ENCODE measurements around the gene CCL21. TPM values are rescaled to one million over a fixed set of nuclear protein-coding genes. Genes with fewer than 3 reads are reported as not detected.

CCL21 gene
- total RNA-seq, 1 experiment from 2014 or later, result not detected

DNA sequence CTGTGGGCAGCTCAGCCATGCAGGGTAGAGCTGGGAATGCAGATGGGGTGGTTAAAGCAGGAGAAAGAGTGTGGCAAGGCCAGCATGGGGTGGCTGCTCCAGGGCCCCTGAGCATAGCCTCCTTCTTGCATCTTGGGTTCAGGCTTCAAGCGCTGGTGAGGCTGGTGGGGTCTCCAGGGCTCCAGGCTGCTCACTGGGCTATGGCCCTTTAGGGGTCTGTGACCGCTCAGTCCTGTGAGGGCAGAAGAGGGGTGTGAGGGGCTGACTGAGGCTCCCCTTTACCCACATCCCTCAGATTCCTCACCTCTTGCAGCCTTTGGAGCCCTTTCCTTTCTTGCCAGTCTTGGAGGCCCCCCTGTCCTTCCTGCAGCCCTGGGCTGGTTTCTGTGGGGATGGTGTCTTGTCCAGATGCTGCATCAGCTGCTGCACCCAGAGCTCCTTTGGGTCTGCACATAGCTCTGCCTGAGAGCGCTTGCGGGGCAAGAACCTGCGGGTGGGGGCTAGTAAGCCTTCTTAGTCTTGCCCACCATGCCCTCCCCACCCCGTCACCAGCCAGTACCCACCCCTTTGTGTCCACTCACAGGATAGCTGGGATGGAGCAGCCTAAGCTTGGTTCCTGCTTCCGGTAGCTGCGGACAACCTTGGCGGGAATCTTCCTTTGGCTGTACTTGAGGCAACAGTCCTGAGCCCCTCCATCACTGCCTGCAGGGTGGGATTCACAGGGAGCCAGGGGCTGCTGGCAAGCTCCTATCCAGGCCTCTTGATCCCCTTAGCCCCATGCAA lies 549 bp downstream of the CCL21 start:
- DNase-seq (ENCODE audit: low read depth), result no peak

DNA sequence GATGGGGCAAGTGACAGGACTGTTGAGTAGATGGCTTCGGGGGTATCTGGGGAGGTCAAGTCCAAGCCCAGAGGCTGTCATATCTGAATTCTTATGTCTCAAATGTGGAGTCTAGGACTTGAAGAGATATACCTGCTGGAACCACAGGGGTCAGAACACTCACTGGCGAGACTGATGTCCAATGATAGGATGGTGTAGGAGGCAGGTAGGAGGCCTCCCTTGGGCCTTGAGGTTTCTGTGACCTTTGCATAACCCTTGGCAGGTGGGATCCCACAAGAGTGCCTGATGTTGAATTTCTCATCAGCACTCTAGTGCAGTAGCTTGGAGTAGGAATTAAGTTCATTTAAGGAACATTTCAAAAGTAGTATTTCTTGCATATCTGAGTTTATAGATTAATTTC lies 2.8 kb downstream of the CCL21 start:
- DNase-seq (ENCODE audit: low read depth), result no peak

DNA sequence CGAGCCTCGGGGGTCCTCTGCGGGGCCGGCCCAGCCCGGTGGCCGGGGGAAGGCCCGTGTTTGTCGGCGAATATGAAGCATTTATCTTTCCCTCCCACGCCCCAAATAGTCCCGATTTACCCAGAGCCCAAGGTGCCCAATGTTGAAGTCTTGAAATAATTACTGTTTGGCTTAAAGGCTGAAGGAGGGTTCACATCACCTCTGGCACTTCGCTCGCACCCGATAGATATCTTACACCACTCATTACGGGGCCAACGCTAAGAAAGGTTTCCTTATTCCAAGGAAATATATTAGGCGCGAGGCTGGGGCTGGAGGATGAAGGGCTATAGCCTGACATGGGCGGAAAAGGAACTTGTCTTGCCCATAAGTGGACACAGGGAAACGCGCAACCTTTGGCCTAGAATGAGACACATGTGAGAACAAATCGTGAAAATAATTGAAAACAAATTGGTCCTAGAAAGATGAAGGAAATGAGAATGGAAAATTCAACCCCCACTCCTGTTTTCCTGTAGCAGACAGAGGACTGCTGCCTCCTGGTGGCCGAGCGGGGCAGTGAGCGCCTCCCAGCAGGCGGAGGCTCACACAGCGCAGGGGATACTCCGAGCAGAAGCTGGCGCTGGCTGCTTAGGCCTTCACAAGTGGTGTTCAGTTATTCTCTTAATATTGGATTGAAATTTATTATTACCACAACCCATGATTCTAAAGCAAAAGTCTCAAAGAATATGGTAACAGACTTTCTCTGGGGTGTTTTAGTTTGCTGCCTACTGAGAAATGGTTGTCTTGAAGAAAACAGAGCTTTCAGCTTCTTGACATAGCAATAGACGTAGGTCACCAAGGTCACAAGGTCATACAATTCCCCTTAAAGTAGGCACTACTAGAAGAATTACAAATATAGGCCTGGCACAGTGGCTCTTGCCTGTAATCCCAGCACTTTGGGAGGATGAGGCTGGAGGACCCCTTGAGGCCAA lies 7.9 kb downstream of the CCL21 start:
- DNase-seq (ENCODE audit: low read depth), result peak; percentile 62

DNA sequence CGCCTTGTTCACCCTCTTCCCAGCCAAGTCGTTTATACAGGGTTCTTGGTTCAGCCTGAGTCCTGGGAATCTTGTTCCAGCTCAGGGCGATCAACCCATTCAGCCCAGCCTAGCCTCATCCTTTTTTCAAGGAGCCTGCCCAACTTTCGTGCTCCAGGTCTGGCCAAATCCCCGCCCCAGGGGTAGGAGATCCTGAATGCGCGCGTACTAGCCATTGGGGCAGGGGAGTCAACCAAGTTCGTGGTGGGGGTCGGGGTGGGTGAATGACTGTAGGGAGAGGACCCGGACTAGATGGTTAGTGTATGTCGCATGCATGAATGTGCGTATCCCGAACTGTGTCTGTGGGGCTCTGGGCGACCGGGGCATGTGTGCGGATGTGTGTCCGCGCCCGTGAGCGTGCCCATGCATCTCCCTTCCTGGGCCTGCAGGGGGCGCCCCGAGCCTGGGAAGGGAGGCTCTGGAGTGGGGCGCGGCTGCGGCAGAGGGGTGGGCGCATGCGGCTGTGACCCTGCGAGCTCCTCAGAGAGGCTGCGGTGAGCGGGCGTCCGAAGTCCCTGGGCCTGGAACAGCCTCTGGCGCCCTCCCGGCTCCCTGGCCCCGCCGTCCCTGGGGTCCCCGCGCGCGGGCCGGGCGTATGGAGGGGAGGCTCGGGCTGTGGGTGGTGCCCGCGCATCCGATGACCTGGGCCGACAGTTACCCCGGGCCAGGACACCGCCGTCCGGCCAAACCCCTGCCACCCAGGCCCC lies 8.7 kb downstream of the CCL21 start:
- peak; percentile 40 for DNase-seq (ENCODE audit: low read depth)

DNA sequence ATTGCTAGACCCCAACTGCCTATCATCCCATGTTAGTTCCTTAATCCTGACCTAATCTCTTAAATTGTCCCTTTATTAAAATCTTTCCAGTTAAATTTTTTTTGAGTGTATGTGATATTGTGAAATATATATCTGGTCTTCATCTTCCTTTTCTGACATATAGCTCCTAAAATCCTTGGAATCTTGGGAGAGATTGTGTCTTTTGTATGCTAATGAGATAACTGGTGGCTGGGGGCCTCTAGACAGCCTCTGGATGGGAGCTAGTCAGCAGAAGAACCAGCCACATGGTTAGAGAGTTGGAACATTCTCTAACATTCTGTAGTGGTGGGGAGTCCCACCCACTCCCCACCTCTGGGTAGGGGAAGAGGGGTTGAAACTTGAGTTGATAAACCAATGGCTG lies 15.1 kb downstream of the CCL21 start:
- no peak for DNase-seq (ENCODE audit: low read depth)

DNA sequence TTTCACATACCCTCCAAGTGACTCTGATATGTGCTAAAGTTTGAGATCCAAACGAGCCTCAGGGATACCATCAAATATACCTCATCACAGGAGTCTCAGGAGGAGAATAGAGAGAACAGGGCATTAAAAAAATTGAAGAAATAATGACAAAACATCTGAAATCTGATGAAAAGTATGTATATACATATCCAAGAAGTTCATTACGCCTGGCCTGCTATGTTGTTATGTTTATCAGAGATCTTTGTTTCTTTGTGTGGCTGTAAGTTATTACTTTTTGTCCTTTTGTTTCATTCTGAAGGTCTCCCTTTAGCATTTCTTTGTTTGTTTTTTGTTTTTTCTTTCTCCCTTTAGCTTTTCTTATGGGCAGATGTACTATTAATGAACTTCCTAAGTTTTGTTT lies 16.4 kb downstream of the CCL21 start:
- DNase-seq (ENCODE audit: low read depth), result no peak

DNA sequence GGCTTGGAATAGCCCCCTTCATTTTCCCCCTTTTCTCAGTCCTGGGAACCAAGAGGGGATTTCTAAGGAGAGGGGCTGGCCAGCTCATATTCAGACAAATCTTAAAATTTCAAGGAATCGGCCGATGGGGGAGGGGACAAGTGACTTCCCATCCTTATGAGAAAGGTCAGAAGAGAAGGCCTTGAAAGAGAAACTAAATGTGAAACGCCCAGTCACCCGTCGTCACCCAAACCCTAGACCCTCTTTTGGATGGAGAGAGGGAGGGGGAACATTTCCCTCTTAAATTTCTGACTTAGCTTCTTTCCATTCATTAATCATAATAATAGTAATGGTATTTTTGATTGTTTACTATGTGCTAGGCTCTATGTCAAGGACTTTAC lies 18.0 kb downstream of the CCL21 start:
- no peak for DNase-seq (ENCODE audit: low read depth)

DNA sequence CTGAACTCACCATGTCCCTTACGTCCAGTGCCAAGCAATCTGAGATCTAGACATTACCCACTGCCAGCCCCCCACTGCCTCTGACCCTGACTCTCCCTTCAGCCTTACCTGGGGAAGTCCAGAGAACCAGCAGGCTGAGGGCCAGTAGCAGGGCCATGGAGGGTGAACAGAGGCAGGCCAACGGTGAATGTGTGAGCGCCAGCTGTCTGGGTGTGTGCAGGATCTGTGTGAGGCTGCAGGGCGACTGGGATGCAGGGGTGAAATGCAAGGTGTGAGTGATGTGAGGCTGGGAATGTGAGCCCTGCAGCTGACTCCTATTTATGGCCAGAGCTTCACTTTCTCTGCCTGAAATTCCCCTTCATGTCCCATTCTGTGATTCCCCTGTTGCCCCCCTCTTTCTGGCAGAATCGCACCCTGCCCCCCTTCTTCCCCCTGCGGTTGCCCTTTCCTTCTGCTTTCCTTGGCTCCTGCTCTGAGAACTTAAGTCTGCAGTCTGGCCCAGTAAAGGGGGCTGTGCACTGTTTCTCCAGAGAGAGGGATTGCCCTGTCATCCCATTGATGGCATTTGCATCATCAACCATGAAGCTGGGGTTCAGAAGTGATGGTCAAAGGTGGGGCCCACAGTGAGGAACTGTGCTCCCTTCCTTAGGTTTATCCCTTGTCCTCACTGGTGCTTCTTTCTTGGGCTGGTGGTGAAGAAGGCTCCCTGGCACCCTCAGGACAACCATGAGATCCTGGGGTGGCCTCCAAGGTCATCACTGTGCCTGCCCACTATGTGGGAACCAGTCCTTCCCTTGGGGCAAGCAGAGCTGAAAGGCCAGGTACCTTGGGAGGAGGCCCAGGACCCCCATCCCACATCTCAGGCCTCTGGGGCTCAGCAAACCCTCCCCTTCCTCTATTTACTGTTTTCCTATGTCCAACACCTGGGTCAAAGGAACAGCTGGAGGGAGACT lies 18.7 kb downstream of the CCL21 start, which contains the start of gene CCL19:
TSS of gene CCL19 (minus strand) at position 294 of the 953 bp plus-strand sequence. CDS start at position 157, 137 bp downstream.
- no peak for DNase-seq (ENCODE audit: low read depth)

DNA sequence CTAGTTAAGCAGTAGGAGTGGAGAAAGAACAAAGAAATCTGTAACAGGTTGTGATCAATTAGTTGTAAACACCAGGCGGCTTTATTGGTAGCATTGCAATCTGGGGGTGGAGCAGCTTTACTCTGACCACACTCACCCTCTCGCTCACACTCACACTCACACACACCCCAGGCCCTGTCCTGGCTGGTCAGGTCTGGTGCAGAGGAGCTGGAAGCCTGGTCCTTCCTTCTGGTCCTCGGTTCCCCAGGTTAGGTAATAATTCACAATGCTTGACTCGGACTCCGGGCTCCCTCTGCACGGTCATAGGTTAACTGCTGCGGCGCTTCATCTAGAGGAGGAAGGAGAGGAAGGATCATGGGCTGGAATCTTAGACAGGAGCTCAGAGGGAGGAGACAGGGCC lies 20.4 kb downstream of the CCL21 start:
- no peak for DNase-seq (ENCODE audit: low read depth)

DNA sequence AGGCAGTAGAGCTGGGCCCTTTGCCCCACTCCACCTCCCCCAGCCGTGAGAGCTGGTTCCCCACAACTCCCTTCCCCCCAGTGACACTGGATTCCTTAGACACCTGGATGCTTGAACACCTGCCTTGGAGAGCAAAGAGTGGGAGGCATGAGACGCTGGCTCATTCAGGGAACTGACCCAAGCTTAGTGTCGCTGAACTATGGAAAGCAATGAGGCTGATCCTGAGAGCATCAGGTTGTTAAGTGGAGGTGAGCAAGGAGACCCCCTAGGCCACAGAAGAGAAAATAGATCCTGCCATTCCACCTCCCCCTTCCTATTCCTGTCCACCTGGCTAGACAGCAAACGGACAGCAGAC lies 20.8 kb downstream of the CCL21 start:
- DNase-seq (ENCODE audit: low read depth), result no peak

DNA sequence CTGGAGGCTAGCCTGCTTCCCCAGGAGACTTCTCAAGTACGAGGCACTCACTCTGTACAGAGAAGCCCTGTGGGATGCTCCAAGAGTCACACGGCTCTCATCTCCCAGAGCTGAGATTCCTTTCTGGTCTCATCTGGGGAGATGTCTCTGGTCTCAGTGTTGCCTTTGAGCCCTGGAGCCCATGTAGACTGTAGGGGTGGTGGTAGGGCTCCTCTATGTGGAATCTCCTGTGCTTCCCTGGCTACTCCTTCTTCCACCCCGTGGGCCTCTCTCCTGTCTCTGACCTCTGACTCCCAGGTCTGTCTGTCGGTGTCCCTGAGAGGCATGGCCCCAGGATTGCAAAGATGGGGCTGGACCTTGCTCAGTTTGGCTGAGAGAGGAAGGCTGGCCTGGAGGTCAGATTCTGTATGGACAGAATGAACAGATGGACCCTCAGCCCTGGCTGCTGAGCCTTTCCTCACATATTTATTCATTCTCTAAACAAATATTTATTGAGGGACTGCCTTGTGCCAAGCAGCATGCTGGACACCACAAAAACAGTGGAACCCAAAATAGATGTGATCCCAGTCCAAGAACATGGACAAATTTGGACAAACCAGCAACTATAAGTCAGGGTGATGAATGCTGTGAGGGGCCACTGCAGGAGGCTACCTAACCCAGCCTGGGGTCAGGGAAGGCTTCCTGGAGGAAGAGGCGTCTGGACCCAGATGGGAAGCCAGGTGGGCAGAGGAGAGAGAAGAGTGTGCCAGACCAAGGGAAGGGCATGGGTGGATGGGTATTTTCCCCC lies 21.4 kb downstream of the CCL21 start:
- no peak for DNase-seq (ENCODE audit: low read depth)

DNA sequence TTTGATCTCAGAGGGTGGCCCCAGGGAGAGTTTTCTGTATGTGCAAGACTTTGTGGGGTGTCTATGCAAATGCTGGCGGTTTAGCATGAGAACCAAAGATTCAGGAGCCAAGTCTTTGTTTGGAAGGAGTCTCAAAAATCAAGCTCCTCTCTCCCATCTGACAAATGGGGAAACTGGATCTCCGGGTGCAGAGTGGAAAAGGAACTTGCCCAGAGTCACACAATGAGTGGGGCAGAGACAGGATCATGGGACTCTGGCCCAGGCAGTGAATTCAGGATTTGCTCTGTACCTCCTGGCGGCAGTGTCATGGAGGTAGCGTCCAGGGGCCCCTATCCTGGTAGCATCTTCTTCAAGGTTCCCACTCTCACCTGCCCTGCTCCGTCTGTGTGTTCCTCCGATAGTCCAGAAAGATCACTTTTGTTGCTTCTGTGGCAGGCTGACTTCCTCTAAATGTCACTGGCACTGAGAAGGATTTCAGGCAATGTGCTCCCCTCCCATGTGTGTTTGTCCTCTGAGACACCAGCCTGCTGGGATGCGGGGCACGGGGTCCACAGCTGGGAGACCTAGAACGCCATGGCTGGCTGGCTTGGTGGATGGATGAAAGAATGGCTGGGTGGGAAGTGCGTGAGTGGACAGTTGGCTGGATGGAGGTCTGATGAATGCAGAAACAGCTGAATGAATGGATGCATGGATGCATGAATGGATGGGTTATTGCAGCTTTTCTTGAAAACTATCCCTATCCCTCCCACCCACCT lies 22.5 kb downstream of the CCL21 start:
- DNase-seq (ENCODE audit: low read depth), result no peak

DNA sequence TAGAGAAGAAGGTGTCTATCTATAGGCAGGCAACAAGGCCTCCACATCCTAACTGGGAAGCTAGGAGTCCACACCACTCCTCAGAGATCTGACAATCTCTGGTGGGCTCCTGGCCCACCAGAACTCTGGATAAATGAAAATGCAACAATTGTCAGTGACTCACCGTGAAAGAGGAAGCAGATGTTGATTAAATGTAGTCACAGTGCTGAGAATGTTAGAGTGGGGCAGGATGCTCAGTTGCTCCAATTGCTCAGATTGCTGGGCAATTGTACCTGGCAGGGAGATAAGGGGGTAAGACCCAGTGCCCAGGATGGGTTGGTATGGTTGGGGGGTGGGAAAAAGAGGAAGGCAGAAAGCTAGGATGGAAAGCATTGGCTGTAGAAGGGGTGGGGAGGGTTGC lies 23.2 kb downstream of the CCL21 start:
- no peak for DNase-seq (ENCODE audit: low read depth)

DNA sequence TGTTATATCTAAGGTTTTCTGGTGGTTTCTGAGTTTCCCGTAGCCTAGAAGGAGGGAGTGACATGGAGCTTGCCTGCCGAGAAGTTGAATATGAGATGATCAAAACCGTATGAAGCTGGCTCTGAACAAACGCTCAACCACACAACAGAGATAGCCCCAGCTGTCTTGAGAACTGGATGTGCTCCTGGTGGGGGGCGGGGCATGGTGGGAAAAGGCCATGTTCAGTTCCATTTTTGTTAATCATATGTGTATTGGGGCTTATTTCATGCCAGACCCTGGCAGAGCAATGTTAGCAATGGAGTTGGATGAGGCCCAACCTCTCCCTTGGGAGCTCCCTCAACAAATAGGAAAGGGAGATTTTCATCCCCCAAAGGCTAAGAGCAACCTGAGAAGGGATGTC lies 23.7 kb downstream of the CCL21 start:
- no peak for DNase-seq (ENCODE audit: low read depth)

DNA sequence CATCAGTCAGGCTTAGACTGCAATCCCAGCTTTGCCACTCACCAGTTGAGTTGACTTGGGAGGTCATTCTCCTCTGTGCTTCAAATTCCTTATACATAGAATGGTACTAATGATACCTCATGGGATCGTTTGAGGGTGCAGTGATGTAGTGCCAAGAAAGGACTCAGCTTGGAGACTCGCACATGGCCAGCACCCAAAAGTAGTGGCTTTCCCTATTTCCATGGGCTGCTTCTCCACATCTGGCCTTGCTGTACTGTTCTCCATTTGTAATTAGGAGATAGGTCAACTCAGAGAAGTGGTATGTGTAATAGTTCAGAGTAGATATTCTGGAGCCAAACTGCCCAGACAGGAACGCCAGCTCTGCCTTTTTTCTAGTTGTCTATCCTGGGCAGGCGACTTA lies 24.3 kb downstream of the CCL21 start:
- DNase-seq (ENCODE audit: low read depth), result no peak

DNA sequence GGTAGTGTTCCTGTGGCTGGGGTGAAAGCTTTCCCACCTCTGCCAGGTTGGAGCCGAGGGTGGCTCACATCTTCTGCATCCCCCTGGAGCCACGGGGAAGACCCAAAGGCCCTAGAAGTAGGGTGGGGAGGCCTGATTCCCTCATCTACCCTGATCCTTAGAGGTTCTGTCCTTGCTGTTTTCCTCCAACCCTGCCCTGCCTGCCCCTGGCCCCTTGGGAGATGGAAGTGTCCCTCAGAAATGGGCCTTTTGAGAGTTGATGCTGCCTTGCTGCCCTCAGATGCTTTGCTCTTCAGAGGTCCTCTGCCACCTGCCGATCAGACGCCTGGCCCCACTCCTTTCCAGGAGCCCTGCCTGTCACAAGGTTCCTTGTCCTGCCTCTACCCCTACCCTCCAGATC lies 25.1 kb downstream of the CCL21 start:
- DNase-seq (ENCODE audit: low read depth), result no peak

DNA sequence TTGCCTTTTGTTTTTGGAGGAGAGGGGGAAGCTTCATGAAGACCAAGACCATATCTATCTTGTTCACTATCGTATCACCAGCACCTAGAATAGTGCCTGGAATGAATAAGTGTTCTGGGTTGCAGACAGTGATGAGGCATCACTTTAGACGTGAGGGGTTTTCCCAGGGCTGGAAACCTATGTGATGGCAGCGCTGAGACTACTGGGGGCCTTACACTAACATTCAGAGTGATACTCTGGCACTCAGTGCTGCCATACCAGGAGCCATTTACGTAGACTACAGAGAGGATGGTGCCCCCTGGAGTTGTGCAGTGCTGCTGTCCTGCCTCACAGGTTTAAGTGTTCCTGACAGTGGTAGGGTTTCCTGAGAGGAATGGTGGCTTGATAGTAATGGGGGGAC lies 25.8 kb downstream of the CCL21 start:
- DNase-seq (ENCODE audit: low read depth), result no peak

DNA sequence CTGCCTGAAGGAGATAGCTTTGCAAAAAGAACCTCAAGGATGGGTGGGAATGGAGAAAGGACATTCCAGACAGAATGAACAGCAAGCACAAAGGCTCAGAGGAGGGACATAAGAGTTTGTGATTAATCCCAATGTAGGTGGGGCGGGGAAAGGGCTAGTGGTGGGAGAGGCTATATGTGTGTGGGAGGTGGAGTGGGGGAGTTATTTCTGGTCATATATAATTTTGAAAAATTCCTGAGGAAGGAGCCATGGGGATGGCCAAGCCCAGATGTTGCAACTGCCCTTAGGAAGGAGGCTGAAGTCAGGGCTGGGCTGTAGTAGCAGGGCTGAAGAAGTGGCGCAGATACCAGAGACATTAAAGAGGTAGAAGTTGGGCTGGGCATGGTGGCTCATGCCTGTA lies 34.1 kb downstream of the CCL21 start:
- no peak for DNase-seq (ENCODE audit: low read depth)

DNA sequence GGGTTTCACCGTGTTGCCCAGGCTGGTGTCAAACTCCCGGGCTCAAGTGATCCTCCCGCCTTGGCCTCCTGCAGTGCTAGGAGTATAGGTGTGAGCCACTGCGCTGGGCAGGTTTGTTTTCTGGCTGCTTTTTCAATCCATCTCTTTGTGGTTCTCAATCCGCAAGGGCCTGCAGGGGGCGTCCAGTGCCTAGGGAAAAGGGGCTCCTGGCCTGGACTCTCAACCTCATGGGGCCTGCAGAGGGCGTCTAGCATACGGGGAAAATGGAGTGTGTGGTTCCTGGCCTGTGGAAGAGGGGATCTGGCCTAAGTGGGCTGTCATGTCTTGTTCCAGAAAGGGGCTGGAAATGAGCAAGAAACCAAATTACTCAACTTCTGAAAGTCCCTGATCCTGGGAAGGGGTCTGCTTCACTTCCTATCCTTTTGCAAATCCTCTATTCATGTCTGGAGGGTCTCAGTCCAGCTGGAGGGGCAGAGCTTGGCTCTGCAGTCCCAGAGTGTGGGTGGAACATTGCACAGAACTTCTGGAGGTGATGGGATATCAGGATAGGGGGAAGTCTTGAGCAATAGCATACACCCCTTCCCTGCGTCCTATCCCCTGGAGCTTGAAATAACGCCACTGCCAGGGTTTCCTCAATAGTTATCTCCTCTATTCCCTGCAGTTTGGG lies 34.8 kb downstream of the CCL21 start:
- peak; percentile 46 for DNase-seq (ENCODE audit: low read depth)

Data from RPMI7951 (cell line).